H1 (cell line): Measurements from ENCODE around the gene SOD2. TPM values are rescaled to one million over a fixed set of nuclear protein-coding genes. Genes with fewer than 3 reads are reported as not detected.

Experiments used
- BRCA1 ChIP-seq: IDR thresholded peaks from 2 replicates; pipeline ENCODE4 v1.6.1; 2012; ENCODE audit warnings: low read depth, low read length, improper control_type of control experiment
- EGR1 ChIP-seq: IDR thresholded peaks from 2 replicates; pipeline ENCODE4 v1.6.1; 2011; ENCODE audit warnings: low read depth, low read length, borderline replicate concordance
- EP300 ChIP-seq, 2 experiments: IDR thresholded peaks; 1 replicate in 1 of 2; 2 replicates in 1 of 2; pipeline ENCODE4 v1.6.1; 2011 to 2012; ENCODE audit warnings: low read depth in 2 of 2, low read length in 2 of 2, mild to moderate bottlenecking in 2 of 2, borderline replicate concordance in 1 of 2, inconsistent platforms in 1 of 2, moderate library complexity in 1 of 2
- JUN ChIP-seq: IDR thresholded peaks from 2 replicates; pipeline ENCODE4 v1.6.1; 2011; ENCODE audit warnings: low read depth, mild to moderate bottlenecking, improper control_type of control experiment, low read length
- KDM1A ChIP-seq: fragments of 200-600, 300-600 bp; sonication (generic); IDR thresholded peaks from 2 replicates; pipeline ENCODE4 v1.7.1; 2016; ENCODE audit warnings: mild to moderate bottlenecking, low read length, borderline replicate concordance
- SAP30 ChIP-seq: fragments of 300-600 bp; sonication (generic); IDR thresholded peaks from 2 replicates; pipeline ENCODE4 v1.7.1; 2012; ENCODE audit warnings: low read length, moderate library complexity, mild to moderate bottlenecking, inconsistent platforms; ENCODE audit not compliant: insufficient read depth, insufficient replicate concordance
- TAF7 ChIP-seq: optimal IDR thresholded peaks from 2 replicates; pipeline ENCODE3; 2011; ENCODE audit warnings: low read depth, mild to moderate bottlenecking, inconsistent platforms, low read length, moderate library complexity, borderline replicate concordance
- polyA plus RNA-seq, 7 experiments: library from polyadenylated mRNA; depleted of rRNA in 3 of 7; stranded (reverse) in 5 of 7; unstranded in 2 of 7; fragments of >200 nt in 5 of 7; fragments of 200-250 nt in 2 of 7; gene quantifications; 1 replicate in 5 of 7; 2 replicates in 1 of 7; 4 replicates in 1 of 7; pipeline versions ENCODE4 v1.2.1 to v1.2.3, GENCODE V29; 2011 to 2013; ENCODE audit warnings: missing spikeins in 2 of 7, mixed read lengths in 2 of 7
- total RNA-seq: library from RNA; stranded (reverse); fragmentation: NEBNext Ultra II Directional; extraction: Animal tissue kit (Norgen Biotek cat#: 25700); gene quantifications from 2 replicates; pipeline ENCODE4 v1.2.1, GENCODE V29; 2021
- TF ChIP-seq, protein P1 (sequence below), 3 experiments: IDR thresholded peaks; 1 replicate in 2 of 3; 2 replicates in 1 of 3; pipeline versions ENCODE4 v1.5.1 to v1.6.1; 2011; ENCODE audit warnings: low read length in 3 of 3, mild to moderate bottlenecking in 3 of 3, inconsistent platforms in 2 of 3, low read depth in 1 of 3, moderate library complexity in 1 of 3; ENCODE audit not compliant: insufficient read depth in 1 of 3; ENCODE audit errors: control extremely low read depth in 1 of 3

SOD2 gene
- total and polyA plus RNA-seq, 2 of the 8 experiments (the other 6 are each of a cell fraction or from before 2014, with no cell fraction given), result 31.1 to 88.7 TPM

DNA sequence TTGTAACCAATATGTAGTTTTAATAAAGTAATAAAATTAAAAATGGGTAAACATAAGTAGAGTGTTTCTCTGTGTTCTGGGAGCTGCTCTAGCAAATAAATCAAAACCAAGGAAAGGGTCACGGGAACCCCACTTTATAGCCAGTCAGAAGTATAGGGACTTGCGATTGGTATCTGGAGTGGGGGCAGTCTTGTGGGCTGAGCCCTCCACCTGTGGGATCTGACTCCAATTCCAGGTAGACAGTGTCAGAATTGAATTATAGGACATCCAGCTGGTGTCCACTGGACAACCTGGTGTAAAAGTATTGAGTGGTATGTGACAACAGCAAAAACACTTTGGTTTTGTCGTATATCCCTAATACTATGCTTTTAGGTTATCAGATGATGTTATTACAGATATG is 14.5 kb downstream of the SOD2 start (continued):
- TF ChIP-seq SAP30, result no peak
- no peak for TF ChIP-seq KDM1A
- no peak for TF ChIP-seq BRCA1
- no peak for TF ChIP-seq EP300 (IDR thresholded peaks at IDR 0.05; ENCODE audit: borderline replicate concordance in 1 of 2, low read depth in 2 of 2, low read length in 2 of 2)
- TF ChIP-seq JUN, result no peak
- TF ChIP-seq EGR1, result no peak
- no peak for TF ChIP-seq TAF7
- TF ChIP-seq, protein P1, sequence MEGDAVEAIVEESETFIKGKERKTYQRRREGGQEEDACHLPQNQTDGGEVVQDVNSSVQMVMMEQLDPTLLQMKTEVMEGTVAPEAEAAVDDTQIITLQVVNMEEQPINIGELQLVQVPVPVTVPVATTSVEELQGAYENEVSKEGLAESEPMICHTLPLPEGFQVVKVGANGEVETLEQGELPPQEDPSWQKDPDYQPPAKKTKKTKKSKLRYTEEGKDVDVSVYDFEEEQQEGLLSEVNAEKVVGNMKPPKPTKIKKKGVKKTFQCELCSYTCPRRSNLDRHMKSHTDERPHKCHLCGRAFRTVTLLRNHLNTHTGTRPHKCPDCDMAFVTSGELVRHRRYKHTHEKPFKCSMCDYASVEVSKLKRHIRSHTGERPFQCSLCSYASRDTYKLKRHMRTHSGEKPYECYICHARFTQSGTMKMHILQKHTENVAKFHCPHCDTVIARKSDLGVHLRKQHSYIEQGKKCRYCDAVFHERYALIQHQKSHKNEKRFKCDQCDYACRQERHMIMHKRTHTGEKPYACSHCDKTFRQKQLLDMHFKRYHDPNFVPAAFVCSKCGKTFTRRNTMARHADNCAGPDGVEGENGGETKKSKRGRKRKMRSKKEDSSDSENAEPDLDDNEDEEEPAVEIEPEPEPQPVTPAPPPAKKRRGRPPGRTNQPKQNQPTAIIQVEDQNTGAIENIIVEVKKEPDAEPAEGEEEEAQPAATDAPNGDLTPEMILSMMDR (IDR thresholded peaks at IDR 0.05; ENCODE audit: control extremely low read depth in 1 of 3, insufficient read depth in 1 of 3, low read depth in 1 of 3, low read length in 3 of 3), result no peak
